Measurements from ENCODE around the gene TANC1.

Gene TANC1

DNA sequence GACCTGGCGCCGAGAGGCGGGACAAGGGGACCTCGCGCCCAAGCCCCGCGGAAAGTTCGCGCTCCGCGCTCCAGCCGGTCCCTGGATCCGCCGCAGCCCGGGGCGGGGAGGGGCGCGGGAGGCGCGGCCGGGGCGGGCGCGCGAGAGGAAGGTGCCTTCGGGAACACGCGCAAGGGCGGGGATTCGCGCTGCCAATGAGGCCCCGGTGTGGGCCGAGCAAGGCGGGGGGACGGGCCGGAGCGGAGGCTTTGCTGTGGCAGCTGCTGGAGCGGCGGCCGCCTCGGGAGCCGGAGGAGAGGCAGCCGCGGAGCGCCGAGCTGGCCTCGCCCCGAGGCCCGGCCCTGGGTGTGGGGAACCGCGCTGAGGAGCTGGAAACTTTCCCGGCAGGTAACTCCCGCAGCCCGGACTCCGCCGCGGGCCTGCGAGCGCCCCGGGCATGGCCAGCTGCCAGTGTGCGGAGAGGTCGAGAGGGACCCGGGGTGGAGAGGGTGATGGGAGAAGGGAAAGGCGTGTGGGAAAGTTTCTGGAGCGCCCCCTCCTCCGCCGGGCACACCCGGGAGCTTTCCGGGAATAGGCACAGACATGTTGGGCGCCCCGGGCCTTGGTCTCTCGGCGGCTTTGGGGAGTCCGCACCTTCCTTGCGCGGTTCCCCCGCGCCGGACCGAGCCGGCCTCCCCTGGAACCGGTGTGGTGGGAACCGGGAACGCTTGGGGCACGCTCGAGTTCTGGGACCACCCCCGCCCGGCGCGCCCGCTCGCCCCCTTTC, at the start of gene TANC1:
TSS of gene TANC1 (plus strand) at position 245 of the 766 bp plus-strand sequence. CDS start 97,271 bp downstream, outside the sequence.
- DNase-seq (ENCODE audit: low spot score): peak; percentile 93

DNA sequence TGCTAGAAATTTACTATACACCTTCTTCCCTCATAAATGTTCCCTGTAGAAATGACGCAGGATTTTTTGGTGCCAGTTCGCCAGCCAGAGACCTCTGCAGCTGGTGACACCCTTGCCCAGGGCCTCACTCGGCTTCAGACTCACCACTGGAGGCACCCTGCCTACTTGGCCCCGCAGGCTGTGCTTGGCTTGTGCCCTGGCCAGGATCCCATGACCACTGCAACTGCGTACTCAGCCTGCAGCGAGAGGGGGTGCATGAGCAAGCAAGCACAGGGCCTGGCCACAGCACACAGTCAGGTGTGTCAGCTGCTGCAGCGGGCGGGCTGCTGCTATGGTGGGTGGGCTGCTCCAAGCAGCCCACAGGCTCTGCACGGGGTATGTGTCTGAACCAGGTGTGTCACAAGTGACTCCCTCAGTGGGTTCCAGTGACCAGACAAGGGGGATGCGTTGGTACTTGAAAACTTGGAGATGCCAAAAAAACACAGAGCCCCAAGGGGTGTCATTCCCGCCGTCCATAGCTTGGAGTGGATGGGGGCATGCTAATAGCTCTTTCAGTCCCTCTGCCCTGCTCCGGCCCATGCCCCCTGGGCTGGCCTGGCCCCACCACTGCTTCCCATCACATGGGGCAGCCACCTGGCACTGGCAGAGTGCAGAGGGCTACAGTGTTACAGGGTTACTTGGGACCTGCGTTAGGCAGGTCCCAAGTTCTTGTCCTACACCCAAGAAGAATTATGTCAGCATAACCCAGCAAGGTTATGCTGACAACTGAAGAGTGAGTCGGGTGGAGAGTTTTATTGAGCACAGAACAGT, 46.6 kb upstream of the TANC1 start:
- DNase-seq (ENCODE audit: low spot score): no peak

DNA sequence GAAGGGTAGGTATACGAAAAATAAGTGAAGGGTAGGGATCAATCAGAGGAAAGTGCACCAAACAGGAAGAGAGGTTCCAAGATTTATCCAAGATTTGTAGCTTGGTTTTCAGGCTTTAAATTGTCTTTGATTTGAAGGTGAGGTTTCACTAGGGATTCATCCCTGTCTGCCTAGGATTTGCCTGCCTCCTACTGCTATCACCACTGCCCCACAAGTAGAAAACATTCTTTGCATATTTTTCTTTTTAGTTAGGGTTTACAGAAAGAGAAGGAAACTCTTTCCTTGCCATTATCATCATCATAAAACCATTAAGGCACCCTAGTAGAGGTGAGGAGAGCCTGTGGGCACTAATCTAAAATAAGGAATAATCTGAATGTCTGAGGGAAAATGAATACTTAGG, 45.8 kb upstream of the TANC1 start:
- no peak for DNase-seq (ENCODE audit: low spot score)

DNA sequence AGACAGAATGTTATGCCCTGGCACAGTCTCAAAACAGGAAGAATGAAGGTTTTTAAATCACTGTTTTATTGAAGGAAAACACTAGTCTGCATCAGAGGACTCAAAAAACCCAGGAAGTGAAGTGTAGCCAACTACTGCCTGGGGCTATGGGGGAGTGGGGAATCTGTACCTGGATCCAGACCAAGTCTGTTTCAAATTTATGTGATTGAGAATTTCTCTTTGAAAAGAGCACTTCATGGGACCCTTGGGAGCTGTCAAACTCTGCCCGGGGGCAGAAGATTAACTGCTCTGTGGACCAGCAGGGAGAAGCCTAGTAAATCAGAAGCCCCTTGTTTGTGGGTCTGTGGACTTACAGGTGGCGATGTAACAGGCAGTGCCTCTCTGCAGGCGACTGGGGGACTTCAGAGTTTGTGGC, 45.3 kb upstream of the TANC1 start:
- no peak for DNase-seq (ENCODE audit: low spot score)

DNA sequence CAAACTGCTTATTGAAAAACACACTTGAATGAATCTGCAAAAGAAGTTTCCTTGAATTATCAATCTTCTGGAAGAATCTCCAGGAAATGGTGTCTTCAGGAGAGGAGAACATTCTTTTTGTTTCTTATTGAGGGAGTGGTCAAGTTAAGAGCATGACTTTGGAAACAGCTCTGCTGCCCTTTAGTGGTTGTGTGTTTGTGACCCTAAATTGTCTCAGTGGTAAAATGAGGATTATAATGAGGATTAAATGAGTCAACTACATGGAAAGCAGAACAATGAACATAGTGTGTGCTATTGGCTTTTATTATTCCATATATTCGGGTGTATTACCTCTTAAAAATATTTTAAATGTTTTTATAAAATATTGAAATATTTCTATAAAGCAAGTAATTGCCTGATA, 44.8 kb upstream of the TANC1 start:
- no peak for DNase-seq (ENCODE audit: low spot score)

DNA sequence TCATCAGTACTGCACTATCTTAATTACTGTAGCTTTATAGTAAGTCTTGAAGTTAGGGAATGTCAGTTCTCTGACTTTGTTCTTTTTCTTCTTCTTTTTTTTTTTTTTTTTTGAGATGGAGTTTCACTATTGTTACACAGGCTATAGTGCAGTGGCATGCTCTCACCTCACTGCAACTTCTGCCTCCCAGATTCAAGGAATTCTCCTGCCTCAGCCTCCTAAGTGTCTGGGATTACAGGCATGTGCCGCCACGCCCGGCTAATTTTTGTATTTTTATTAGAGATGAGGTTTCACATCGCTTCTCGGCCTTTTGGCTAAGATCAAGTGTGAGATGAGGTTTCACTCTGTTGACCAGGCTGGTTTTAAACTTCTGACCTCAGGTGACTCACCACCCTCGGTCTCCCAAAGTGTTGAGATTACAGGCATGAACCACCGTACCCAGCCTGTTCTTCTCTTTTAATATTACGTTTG, 41.9 kb upstream of the TANC1 start:
- no peak for DNase-seq (ENCODE audit: low spot score)

DNA sequence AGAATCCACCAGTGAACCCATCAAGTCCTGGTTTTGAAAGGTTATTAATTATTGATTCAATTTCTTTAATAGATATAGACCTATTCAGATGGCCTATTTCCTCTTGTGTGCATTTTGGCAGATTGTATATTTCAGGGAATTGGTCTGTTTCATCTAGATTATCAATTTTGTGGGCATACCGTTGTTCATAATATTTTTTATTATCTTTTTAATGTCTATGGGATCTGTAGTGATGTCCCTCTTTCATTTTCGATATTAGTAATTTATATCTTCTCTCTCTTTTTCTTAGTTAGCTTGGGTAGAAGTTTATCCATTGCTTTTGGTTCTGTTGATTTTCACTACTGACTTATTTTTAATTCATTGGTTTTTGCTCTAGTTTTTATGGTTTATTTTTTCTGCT, 39.9 kb upstream of the TANC1 start:
- DNase-seq (ENCODE audit: low spot score): no peak

DNA sequence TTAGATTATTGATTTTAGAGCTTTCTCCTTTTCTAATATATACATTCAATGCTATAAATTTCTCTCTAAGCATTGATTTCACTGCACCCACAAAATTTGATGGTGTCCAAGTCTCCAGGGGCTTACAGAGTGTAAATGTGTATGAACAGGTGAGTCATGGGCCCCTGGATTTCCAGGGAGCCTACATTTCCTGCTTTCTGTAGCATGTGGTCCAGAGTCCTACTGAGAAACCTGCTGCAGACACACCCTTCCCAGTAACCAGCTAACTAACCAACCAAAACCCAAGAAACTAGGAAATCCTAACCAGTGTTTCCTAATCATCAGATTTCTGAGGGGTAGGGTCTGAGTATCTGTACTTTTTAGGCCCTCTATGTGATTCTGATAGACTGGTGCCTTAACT, 39.5 kb upstream of the TANC1 start:
- DNase-seq (ENCODE audit: low spot score): no peak

DNA sequence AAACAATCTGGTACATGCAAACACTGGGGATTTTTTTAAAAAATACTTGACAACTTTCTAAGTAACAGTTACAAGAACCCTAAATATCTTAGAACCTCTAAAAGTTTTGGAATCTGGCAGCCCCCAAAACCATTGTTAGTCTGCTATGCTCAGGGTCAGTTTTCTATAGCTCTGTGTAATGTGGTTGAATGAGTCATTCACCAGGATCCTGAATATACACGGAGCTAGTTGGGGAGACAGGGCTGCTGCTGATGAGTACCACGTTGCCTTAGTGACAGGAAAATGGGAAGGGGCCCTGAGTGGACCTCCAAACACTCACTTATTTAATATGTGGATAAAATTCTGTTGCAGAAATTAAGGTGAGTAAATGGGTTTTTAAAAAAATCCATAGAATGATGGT, 36.9 kb upstream of the TANC1 start:
- DNase-seq (ENCODE audit: low spot score): no peak

DNA sequence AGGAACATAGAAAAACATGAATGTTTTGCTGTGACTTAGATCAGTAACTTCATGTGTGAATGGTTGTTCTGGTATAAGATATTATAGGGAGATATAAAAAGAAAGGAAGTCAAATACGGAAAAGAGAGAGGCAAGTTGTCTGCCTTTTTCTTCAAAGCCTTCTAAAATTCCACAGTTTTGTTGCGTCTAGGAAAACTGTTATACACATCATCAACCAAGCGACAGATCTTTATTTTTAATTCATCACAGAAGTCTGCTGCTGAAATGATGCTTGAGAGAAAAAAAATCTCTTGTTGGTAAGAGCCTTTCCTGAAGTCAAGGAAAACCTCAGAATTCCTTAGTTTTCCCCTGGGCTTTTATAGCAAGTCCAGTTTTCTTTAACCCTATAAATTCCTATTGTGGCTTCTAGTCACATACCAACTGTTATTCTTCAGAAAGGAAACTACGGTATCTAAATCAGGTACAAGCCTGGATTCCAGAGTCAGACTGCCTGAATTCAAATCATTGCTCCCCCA, 36.3 kb upstream of the TANC1 start:
- no peak for DNase-seq (ENCODE audit: low spot score)

DNA sequence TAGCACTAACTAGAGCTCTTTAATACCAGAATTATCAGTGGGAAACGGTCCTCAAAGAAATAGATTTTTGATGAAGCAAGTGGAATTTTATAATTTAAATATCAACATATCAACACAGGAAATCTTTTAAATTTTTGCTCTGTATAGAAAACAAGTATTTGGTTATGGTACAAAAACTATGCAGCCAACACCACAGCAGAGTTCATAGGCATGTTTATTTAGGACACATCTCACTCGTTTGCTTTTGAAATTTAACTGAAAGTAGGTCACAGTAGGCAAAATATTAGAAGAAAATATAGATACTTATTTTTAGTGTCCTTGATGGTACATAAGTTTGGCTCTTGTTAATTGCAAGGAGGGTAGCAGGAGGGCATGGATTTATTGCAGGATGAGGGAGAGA, 34.3 kb upstream of the TANC1 start:
- no peak for DNase-seq (ENCODE audit: low spot score)

DNA sequence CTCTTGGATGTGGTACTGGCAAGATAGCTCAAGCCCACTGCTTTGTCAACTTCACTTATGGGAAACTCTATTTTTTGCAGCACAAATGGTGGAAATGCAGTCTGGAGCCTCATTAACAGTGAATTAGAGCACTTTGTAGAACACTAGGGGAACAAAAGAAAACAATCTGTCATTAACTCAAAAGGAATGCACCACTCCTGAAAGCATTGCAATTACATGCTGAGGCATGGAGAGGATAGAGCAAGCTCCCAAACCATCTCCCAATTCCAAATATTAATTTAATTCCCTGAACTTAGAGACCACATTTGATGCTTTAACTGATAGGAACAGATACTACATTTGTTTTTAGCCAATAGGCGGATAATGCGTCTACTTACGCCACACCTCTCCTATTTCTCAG, 32.8 kb upstream of the TANC1 start:
- peak; percentile 3 for DNase-seq (ENCODE audit: low spot score)

DNA sequence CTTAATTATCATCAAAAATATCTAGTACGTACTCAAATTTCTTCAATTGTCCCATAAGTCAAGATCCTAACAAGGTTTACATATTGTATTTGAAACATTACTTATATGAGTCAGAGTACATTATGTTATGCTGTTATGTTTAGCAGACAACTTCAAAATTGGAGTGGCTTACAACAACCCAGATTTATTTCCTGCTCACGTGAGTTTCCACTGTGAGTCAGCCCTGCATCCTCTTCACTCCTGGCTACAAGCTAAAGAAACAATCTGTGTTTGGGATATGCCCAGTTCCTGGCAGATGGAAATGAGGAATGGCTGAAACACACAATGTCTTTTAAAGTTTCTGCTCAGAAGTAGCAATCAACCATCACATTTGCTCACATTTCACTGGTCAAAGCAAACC, 31.5 kb upstream of the TANC1 start:
- peak; percentile 29 for DNase-seq (ENCODE audit: low spot score)

DNA sequence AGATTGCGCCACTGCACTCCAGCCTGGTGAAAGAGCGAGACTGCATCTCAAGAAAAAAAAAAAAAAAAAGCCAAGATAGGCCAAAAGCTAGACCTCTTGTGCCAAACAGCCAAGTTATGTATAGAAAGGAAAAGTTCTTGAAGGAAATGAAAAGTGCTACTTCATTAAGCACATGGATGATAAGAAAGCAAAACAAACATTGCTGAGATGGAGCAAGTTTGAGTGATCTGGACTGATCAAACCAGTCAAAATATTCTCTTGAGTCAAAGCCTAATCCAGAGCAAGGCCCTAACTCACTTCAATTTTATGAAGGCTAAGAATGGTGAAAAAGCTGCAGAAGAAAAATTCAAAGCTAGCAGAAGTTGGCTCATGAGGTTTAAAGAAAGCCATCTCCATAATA, 28.1 kb upstream of the TANC1 start:
- DNase-seq (ENCODE audit: low spot score): no peak

DNA sequence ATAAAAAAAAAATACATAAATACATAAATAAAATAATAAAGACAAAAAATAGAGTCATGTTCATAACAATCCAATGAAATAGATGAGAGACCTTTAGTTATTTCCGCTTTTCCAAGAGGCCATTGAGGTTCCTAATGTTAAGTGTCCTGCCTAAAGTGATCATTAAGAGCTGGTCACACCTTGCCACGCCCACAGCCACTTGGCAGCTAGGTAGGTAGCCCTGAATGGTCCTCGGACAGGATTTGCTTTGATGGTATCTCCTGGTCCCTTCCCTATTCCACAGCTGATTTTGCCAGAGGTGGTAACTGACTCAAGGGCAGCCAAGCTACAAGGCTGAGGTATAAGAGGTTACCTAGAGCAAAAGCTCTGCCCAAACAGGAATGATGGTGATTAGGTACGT, 24.5 kb upstream of the TANC1 start:
- DNase-seq (ENCODE audit: low spot score): no peak

DNA sequence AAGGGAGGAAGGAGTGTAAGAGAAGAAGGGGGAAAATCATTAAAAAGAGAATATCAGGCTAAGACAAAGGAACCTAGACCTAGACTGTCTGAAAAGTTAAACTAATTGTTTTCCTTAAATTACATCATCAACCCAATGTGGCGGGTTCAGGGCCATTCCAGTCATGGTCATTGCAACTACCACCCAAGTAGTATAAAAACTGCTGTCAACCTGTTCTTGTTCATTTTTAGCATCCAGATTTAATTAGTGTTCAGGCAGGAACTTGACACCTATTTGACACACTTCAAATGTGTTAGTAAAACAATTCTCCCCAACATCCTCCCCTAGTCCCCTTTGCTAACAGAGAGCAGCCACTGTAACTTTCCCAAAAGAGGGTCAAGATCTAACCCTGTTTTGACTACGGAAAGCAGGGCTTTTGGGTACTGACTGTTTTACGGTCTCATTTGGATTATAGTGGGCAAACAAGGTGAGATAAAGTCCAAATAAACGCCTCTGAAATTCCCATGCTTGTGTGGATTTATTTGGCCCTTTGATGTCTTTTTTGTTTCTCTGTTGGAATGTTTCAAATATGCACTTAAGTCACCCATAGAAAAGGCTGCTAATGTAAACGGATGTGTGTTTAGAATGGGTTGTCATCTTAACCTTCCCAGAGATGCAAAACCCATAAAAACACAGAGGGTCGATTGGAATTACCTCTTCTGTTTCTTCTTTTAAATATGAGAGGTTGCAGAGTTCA, 19.3 kb upstream of the TANC1 start:
- DNase-seq (ENCODE audit: low spot score): no peak

DNA sequence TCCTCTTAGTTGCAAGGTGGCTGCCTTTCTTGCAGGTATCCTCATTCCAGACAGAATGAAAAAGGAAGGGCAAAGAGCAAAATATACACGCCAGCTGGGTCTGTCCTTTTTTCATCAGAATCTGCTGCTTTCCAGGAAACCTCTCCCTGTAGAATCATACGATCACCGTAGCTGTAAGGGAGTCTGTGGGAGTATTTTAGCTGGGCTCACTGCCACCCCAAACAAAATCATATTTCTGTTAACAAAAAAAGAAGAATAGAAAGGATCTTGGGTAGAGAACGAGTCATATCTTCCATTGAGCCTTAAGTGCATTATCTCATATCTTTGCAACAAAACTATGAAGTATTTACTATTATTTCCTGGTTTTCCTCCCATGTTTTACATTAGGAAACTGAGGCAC, 15.0 kb upstream of the TANC1 start:
- no peak for DNase-seq (ENCODE audit: low spot score)

DNA sequence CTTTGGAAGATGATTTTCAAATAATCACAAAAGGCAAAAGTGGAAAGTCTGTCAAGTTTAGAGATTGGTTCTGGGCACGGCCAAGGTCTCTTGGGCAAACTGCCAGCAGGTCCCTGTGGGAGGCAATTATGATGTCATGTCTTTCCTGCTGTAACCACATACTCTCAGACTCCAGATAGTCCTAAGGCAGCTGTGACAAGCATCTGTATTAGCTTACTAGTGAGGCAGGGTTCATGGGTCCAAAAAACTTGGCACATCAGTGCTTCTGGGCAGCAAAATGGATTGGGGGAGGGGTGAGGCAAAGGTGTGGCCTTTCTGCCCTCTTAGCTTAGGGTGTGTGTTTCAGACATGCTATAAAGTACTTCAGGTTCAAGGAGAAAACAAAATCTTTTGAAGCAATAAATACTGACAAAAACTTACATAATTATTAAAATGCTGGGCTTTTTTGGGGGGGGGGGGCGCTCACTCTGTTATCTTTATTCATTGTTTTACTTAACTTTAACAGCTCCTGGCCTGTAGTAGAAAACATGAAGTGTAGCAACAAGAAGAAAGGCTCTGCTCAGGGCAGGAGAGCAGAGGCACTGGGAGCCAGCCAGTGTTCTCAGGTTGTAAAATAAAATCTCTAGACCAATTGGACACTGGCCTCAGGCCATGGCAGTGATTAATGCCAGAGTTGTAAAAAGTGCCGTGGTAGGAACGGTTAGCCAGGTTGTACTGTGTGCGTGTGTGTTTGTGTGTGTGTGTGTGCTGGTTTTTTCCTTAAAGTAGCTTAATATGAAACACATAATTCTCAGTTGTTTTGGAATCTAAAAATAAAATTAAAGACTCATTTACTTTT, 14.3 kb upstream of the TANC1 start:
- no peak for DNase-seq (ENCODE audit: low spot score)

DNA sequence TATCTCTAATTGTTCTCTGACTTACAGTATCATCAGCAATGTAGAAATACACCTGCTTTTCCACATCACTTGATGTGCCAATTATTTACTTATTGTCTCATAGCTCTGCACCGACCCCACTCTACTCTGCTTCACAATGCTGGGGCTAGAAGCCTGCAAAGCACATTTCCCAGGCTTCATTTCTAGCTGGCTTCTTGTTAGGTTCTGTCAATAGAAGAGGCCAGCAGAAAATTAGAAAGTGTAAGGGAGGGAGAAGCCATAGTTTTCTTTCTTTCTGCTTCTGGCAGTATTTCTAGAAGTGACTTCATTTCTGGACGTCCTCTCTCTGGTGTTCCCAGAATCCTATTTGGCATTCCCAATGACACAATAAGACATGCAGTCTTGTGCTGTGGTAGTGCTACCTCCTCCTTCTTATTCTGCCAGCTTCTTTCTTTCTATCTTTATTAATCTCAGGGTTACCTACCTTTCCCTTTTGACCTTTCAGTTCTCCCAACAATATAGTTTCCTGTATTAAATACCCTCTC, 12.5 kb upstream of the TANC1 start:
- no peak for DNase-seq (ENCODE audit: low spot score)

DNA sequence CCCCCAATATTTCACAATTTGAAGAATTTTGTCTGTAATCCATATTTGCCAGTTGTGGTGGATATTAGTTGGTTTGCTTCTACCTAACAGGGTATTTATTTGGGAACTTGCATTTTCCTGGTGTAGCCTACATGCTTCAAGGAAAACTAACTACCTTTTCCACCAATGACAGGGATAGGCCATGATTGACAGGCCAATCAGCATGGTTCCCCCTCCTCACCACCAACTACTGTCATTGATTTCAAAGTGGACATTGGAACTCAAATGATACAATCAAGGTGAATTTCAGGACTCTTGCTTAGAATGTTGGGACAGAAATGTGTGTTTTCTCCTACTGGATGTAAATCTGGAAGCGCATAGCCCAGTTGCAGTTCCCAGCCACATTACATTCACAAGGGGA, 10.1 kb upstream of the TANC1 start:
- no peak for DNase-seq (ENCODE audit: low spot score)

DNA sequence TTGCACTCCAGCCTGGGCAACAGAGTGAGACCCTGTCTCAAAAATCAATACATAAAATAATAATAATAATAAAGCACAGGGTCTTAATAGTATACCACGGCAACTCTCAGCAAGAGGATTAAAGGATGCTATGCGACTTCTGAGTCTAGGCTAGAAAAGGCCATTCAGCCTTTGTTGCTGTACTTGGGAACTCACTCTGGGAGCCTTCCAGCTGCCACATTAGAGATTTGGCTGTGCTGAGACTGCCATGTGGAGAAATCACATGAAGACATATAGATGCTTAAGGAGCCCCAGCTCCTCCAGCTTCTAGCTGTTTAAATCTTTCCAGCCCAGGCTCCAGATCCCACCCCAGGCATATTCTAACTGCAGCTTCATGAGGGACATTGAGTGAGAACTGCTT, 8.2 kb upstream of the TANC1 start:
- DNase-seq (ENCODE audit: low spot score): no peak

Measured in Ammon's horn (tissue), 1 donor.